SK-N-SH (cell line): ENCODE data around the gene RPA1. TPM values are rescaled to one million over a fixed set of nuclear protein-coding genes. Genes with fewer than 3 reads are reported as not detected.

ENCODE experiments used
- CTCF ChIA-PET: fragments of 300-600, 350-600 bp; formaldehyde crosslinking; extraction: SDS; loops from one replicate; lab custom pipeline; 2021; lab: Yijun Ruan, JAX
- POLR2A ChIA-PET: fragments of 350-600 bp; sonication (Branson Sonifier 250); formaldehyde crosslinking; extraction: SDS; loops from one replicate; lab custom pipeline; 2020; ENCODE audit warnings: antibody characterized with exemption, inconsistent platforms; lab: Yijun Ruan, JAX
- DNase-seq: peaks from one replicate; pipeline ENCODE4 v3.0.0; 2012
- H2AFZ ChIP-seq: fragments of 200-600 bp; sonication (generic); 2 replicates; pipeline ENCODE4 v1.8.1; 2016; ENCODE audit warnings: antibody characterized with exemption, mild to moderate bottlenecking, low read depth
- H3F3A ChIP-seq: fragments of 200-600 bp; sonication (generic); replicated peaks from 2 replicates; pipeline ENCODE3; 2016; ENCODE audit warnings: antibody characterized with exemption, mild to moderate bottlenecking; ENCODE audit not compliant: insufficient read depth
- H3K27ac ChIP-seq, 2 experiments: fragments of 200-500 bp in 1 of 2; fragments of 200-600 bp in 1 of 2; sonication (Bioruptor generic) in 1 of 2; sonication (generic), shearing (Covaris generic) in 1 of 2; 2 replicates each; pipeline versions ENCODE4 v1.5.1 to v1.6.1; 2014 to 2016; ENCODE audit warnings: low read depth in 2 of 2, inconsistent platforms in 1 of 2, low read length in 1 of 2, mild to moderate bottlenecking in 1 of 2, mixed read lengths in 1 of 2
- H3K27me3 ChIP-seq: fragments of 200-600 bp; sonication (generic), shearing (Covaris generic); 2 replicates; pipeline ENCODE4 v1.6.1; 2016; ENCODE audit warnings: mixed run types; ENCODE audit not compliant: insufficient read depth
- H3K36me3 ChIP-seq, 2 experiments: fragments of 200-500 bp in 1 of 2; fragments of 200-600 bp in 1 of 2; sonication (Bioruptor generic) in 1 of 2; sonication (generic) in 1 of 2; replicated peaks in 1 of 2; 2 replicates each; pipeline versions ENCODE3 to v1.5.1; 2014 to 2016; ENCODE audit warnings: low read length in 1 of 2, mild to moderate bottlenecking in 1 of 2; ENCODE audit not compliant: insufficient read depth in 2 of 2, control insufficient read depth in 1 of 2
- H3K4me1 ChIP-seq, 2 experiments: fragments of 200-500 bp in 1 of 2; fragments of 200-600 bp in 1 of 2; sonication (Bioruptor generic) in 1 of 2; sonication (generic), shearing (Covaris generic) in 1 of 2; 2 replicates each; pipeline versions ENCODE4 v1.5.1 to v1.6.1; 2014 to 2016; ENCODE audit warnings: low read depth in 1 of 2, low read length in 1 of 2, mixed run types in 1 of 2; ENCODE audit not compliant: insufficient read depth in 2 of 2, control insufficient read depth in 1 of 2
- H3K4me2 ChIP-seq: fragments of 200-600 bp; sonication (generic), shearing (Covaris generic); 2 replicates; pipeline ENCODE4 v1.6.1; 2017; ENCODE audit warnings: mixed run types
- H3K4me3 ChIP-seq, 2 experiments: fragments of 200-500 bp in 1 of 2; fragments of 200-600 bp in 1 of 2; sonication (Bioruptor generic) in 1 of 2; sonication (generic), shearing (Covaris generic) in 1 of 2; 2 replicates each; pipeline versions ENCODE4 v1.5.1 to v1.8.1; 2014 to 2016; ENCODE audit warnings: low read depth in 2 of 2, inconsistent platforms in 1 of 2, low read length in 1 of 2, mild to moderate bottlenecking in 1 of 2, mixed read lengths in 1 of 2, moderate library complexity in 1 of 2
- H3K79me2 ChIP-seq: fragments of 200-600 bp; sonication (generic); 2 replicates; pipeline ENCODE4 v1.8.1; 2017; ENCODE audit warnings: mild to moderate bottlenecking; ENCODE audit not compliant: insufficient read depth
- H3K9ac ChIP-seq: fragments of 200-600 bp; sonication (generic); 2 replicates; pipeline ENCODE4 v1.6.1; 2017; ENCODE audit warnings: mixed run types
- H3K9me2 ChIP-seq: fragments of 200-600 bp; sonication (generic); 2 replicates; pipeline ENCODE4 v1.6.1; 2017; ENCODE audit warnings: mixed run types
- H3K9me3 ChIP-seq: fragments of 200-600 bp; sonication (generic); 2 replicates; pipeline ENCODE4 v1.6.1; 2017; ENCODE audit warnings: mixed run types, mild to moderate bottlenecking, moderate library complexity
- H4K20me1 ChIP-seq: fragments of 200-600 bp; sonication (generic); 2 replicates; pipeline ENCODE4 v1.6.1; 2017; ENCODE audit warnings: mild to moderate bottlenecking, mixed run types; ENCODE audit not compliant: insufficient read depth
- CHD2 ChIP-seq: fragments of 150-350 bp; IDR thresholded peaks from 2 replicates; pipeline ENCODE4 v1.6.1; 2018; ENCODE audit warnings: low read length; ENCODE audit not compliant: partially characterized antibody
- GATA2 ChIP-seq: sonication (generic); formaldehyde crosslinking; IDR thresholded peaks from 2 replicates; pipeline ENCODE4 v1.5.0; 2020; ENCODE audit warnings: mild to moderate bottlenecking, missing genetic modification reagents
- IRF3 ChIP-seq: fragments of 150-350 bp; IDR thresholded peaks from 2 replicates; pipeline ENCODE4 v1.6.1; 2016; ENCODE audit warnings: mild to moderate bottlenecking, low read depth, low read length
- MAX ChIP-seq: IDR thresholded peaks from 2 replicates; pipeline ENCODE4 v1.4.0; 2012; ENCODE audit warnings: low read depth
- MEF2A ChIP-seq: IDR thresholded peaks from 2 replicates; pipeline ENCODE4 v1.4.0; 2012; ENCODE audit warnings: low read depth, borderline replicate concordance
- MXI1 ChIP-seq: IDR thresholded peaks from 2 replicates; pipeline ENCODE4 v1.6.1; 2012; ENCODE audit warnings: mild to moderate bottlenecking, low read depth, low read length, improper control_type of control experiment
- NFIC ChIP-seq: IDR thresholded peaks from 2 replicates; pipeline ENCODE4 v1.4.0; 2012; ENCODE audit warnings: borderline replicate concordance
- NRF1 ChIP-seq: IDR thresholded peaks from 2 replicates; pipeline ENCODE4 v1.6.1; 2012; ENCODE audit warnings: low read depth, mild to moderate bottlenecking, low read length
- POLR2AphosphoS5 ChIP-seq: IDR thresholded peaks from 2 replicates; pipeline ENCODE4 v1.6.1; 2012; ENCODE audit warnings: low read depth, low read length
- SIN3A ChIP-seq: IDR thresholded peaks from 2 replicates; pipeline ENCODE4 v1.6.1; 2012; ENCODE audit warnings: low read depth, mild to moderate bottlenecking, low read length, moderate library complexity, borderline replicate concordance
- SMC3 ChIP-seq: IDR thresholded peaks from 2 replicates; pipeline ENCODE4 v1.6.1; 2012; ENCODE audit warnings: low read depth, low read length, improper control_type of control experiment
- TAF1 ChIP-seq: IDR thresholded peaks from 2 replicates; pipeline ENCODE4 v1.6.1; 2012; ENCODE audit warnings: low read depth, mild to moderate bottlenecking, low read length, moderate library complexity, borderline replicate concordance
- TCF12 ChIP-seq: IDR thresholded peaks from 2 replicates; pipeline ENCODE4 v1.4.0; 2012
- USF1 ChIP-seq: IDR thresholded peaks from 2 replicates; pipeline ENCODE4 v1.4.0; 2012; ENCODE audit warnings: low read depth, borderline replicate concordance
- USF2 ChIP-seq: fragments of 150-350 bp; IDR thresholded peaks from 2 replicates; pipeline ENCODE4 v1.6.1; 2017; ENCODE audit warnings: antibody characterized with exemption, low read length, low read depth, borderline replicate concordance
- WGBS: methylation state at CpG from one replicate; pipeline ENCODE4 v1.1.6; 2017; ENCODE audit warnings: low lambda C conversion rate; 5-methylcytosine and 5-hydroxymethylcytosine counted together
- polyA plus RNA-seq, 3 experiments: library from polyadenylated mRNA; depleted of rRNA; stranded (reverse); fragments of >200 nt; gene quantifications; 2 replicates each; pipeline ENCODE4 v1.2.3, GENCODE V29; 2012

RPA1 gene
- polyA plus RNA-seq, 1 of the 3 experiments (the other 2 are of a cell fraction), result 47.2 TPM

GRCh38 chr17:1861391-1862010 lies 31.7 kb downstream of the RPA1 start:
- no peaks in the 10 kb centered on the region for H4K20me1 ChIP-seq
- WGBS, result 97% methylated on average over 16 of the region's 16 CpGs
- H3K36me3 ChIP-seq, result peaks cover 0 to 4% of the 10 kb centered on the region in 2 experiments
- H3K4me2 ChIP-seq, result no peak overlapping the region
- no peaks in the 10 kb centered on the region for H3K9me3 ChIP-seq
- no peaks in the 10 kb centered on the region for H3K27me3 ChIP-seq
- H3K27ac ChIP-seq, result no peak overlapping the region
- H2AFZ ChIP-seq, result no peak overlapping the region
- peaks cover 4% of the 10 kb centered on the region; the same call in 1 of the 2 replicates for H3K79me2 ChIP-seq
- POLR2A ChIA-PET, result no interaction called here
- CTCF ChIA-PET, result interaction anchor here (1.7 kb wide), 1 partner anchor 17 kb away, joined by 4 read pairs; no protein-coding TSS in a partner anchor
- no peak overlapping the region for H3K9ac ChIP-seq
- TF ChIP-seq GATA2 (CRISPR knock-in tag) (no peak), NRF1 (no peak), CHD2 (no peak), SIN3A (no peak), POLR2AphosphoS5 (no peak), SMC3 (no peak), MAX (no peak), TAF1 (no peak), TCF12 (no peak), MXI1 (no peak), NFIC (no peak), MEF2A (no peak), USF2 (no peak), USF1 (no peak), IRF3 (no peak)
- TF ChIP-seq, all 33 proteins: peak for 0
- peaks cover 11% of the 10 kb centered on the region for H3F3A ChIP-seq
- no peak for DNase-seq
- H3K4me1 ChIP-seq, result no peaks in the 10 kb centered on the region
- no peak overlapping the region for H3K4me3 ChIP-seq
- H3K9me2 ChIP-seq, result no peaks in the 10 kb centered on the region
